ENCODE data around the gene CHST15. TPM values are rescaled to one million over a fixed set of nuclear protein-coding genes. Genes with fewer than 3 reads are reported as not detected.

The CHST15 gene
- total RNA-seq, 5 donors from 2014 or later (not counting 1 experiment from before 2014, with no cell fraction given), result 0.95 to 4.2 (median 1.3) TPM

DNA sequence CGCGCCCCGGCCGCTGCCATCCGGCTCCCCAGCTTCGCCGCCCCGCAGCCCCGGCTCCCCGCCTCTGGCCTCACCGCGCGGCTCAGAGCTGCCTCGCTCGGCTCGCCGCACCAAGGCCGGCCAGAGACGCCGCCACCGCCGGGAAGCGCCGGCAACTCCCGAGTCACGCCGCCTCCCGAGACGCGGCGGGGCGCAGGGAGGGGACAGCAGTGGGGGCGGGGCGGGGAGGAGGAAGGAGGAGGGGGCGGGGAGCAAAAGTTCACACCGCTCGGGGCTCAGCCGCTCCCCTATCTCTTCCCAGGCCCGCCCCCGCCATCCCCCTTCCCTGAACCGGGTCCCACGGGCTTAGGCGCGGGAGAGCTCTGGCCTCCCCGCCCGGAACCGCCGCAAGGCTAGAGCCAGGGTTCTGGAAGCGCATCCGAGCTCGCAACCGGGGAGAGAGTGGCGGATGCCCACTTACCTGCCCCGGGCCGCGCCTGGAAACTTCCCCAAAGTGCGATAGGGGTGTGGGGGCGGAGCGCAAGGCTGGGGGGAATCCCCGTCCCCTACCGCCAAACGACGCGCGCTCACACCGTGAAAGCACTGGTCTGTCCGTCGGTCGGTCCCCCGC lies 1.0 kb downstream of the CHST15 start:
- no peaks in the 10 kb centered on the region for H3K9me3 ChIP-seq
- peaks cover 0 to 8% (median 4%) of the 10 kb centered on the region in 3 donors for H3K4me1 Mint-ChIP-seq
- H3K36me3 Mint-ChIP-seq, result no peaks in the 10 kb centered on the region
- peak; percentile 10 to 83 (median 56) for ATAC-seq (replicated peaks in 1 of 4)
- POLR2A ChIA-PET, result no interaction called here
- H3K27me3 Mint-ChIP-seq, result peaks cover 21 to 58% of the 10 kb centered on the region in 2 donors
- H3K27ac ChIP-seq (ENCODE audit: low read length), result no peak overlapping the region
- H3K4me3 Mint-ChIP-seq, result peak overlapping the region; percentile 43 to 66 (median 65)
- H3K4me1 ChIP-seq (ENCODE audit: control insufficient read depth in 1 of 2, extremely low read depth in 1 of 2, insufficient read depth in 2 of 2, low read length in 2 of 2), result peaks cover 2 to 11% of the 10 kb centered on the region in 2 experiments
- no peaks in the 10 kb centered on the region for H3K36me3 ChIP-seq (ENCODE audit: control insufficient read depth in 2 of 2, extremely low read depth in 1 of 2, insufficient read depth in 1 of 2, low read length in 1 of 2)
- DNase-seq, result peak in 18 of 35 experiments; percentile 6 to 57 (median 20)
- CTCF ChIA-PET, result no interaction called here
- peaks cover 11 to 64% of the 10 kb centered on the region in 2 experiments for H3K27me3 ChIP-seq (replicated peaks in 1 of 2; ENCODE audit: control insufficient read depth in 2 of 2, extremely low read depth in 1 of 2, insufficient read depth in 2 of 2, low read length in 1 of 2)
- no peak overlapping the region for H3K27ac Mint-ChIP-seq
- no peaks in the 10 kb centered on the region for H3K9me3 Mint-ChIP-seq
- WGBS (ENCODE audit: insufficient coverage), result under 1% methylated on average over 38 of the region's 70 CpGs
- peak overlapping the region; percentile 5 to 75 for H3K4me3 ChIP-seq (ENCODE audit: control insufficient read depth in 1 of 2, extremely low read depth in 1 of 2, low read length in 1 of 2)

DNA sequence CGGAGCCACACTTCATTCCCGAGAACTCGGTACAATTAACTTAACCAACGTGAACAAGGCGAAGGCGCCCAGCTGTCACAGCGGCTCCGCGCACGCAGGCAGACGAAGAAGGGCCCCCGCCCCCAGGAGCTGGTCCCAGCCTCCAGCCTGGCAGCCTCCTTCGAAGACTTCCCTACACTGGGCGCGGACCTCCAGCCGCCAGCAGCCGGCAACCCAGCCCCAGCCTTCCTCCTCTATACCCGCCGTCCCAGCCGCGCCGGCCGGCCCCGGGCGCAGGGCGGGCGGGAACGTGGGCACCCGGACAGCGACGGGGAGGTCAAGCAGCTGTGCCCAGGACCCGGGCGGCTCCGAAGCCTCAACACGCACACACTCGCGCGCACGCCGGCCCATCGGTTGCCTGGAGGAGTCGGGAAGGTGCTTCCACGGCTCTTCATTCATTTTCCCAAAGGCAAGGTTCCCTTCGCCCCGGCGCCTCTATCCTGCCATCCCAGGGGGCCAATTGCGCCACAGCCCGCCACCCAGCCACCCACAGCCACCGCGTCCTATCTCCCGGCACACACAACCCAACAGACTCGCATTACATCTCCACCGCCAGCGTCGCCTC lies 1.6 kb downstream of the CHST15 start:
- H3K4me3 Mint-ChIP-seq, result peak overlapping the region; percentile 64 to 66 (median 65)
- ATAC-seq (replicated peaks in 1 of 4), result no peak
- H3K27me3 Mint-ChIP-seq, result peaks cover 19 to 58% of the 10 kb centered on the region in 2 donors

DNA sequence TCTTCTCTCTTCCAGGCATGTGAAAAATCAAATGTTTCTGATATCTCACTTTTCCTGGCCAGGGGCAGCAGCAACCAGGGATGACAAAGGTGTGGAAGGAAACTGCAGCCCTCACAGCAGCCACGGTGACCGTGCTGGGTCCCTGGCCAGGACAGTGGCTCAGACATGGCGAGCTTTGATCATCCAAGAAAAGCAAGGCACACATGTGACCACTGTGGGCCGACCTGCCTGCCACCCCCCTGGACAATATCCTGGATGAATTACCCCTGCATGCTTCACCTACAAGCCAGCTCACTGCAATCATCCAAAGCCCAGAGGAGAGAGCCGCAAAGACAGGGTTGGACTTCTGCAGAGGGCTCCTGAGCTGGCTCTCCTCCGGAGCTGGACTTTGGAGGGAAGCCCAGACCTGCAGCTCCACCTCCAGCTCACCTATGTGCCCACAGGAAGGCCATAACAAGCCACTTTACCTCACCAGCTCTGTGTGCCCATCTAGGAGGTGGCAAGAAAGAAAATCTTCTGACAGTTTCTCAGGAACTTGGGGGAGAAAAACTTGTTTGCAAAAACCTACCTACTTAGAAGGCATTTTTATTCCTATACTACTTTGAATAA lies 2.7 kb downstream of the CHST15 start:
- Mint-ChIP-seq H3K27me3 (peaks cover 13 to 52% of the 10 kb centered on the region in 2 donors), H3K36me3 (no peaks in the 10 kb centered on the region), H3K9me3 (no peaks in the 10 kb centered on the region), H3K27ac (no peak overlapping the region), H3K4me3 (peak overlapping the region in 1 of 3 donors; percentile 66), H3K4me1 (peaks cover 0 to 8% (median 4%) of the 10 kb centered on the region in 3 donors)
- no peak overlapping the region for H3K27ac ChIP-seq (ENCODE audit: low read length)
- peaks cover 2 to 11% of the 10 kb centered on the region in 2 experiments for H3K4me1 ChIP-seq (ENCODE audit: control insufficient read depth in 1 of 2, extremely low read depth in 1 of 2, insufficient read depth in 2 of 2, low read length in 2 of 2)
- H3K27me3 ChIP-seq (replicated peaks in 1 of 2; ENCODE audit: control insufficient read depth in 2 of 2, extremely low read depth in 1 of 2, insufficient read depth in 2 of 2, low read length in 1 of 2), result peaks cover 8 to 54% of the 10 kb centered on the region in 2 experiments
- no peak for DNase-seq
- ATAC-seq (replicated peaks in 1 of 4), result no peak
- ChIA-PET CTCF (no interaction called here), POLR2A (no interaction called here)
- WGBS (ENCODE audit: insufficient coverage), result 84% methylated on average over 5 of the region's 6 CpGs
- peak overlapping the region in 1 of 2 donors; percentile 6 for H3K4me3 ChIP-seq (ENCODE audit: control insufficient read depth in 1 of 2, extremely low read depth in 1 of 2, low read length in 1 of 2)
- H3K36me3 ChIP-seq (ENCODE audit: control insufficient read depth in 2 of 2, extremely low read depth in 1 of 2, insufficient read depth in 1 of 2, low read length in 1 of 2), result no peaks in the 10 kb centered on the region
- no peaks in the 10 kb centered on the region for H3K9me3 ChIP-seq

More for the DNA sequence above, 1.6 kb downstream of the CHST15 start:
- WGBS (ENCODE audit: insufficient coverage), result 10% methylated on average over 54 of the region's 55 CpGs
- ChIA-PET CTCF (no interaction called here), POLR2A (no interaction called here)
- H3K36me3 Mint-ChIP-seq, result no peaks in the 10 kb centered on the region
- H3K4me1 Mint-ChIP-seq, result peaks cover 0 to 8% (median 4%) of the 10 kb centered on the region in 3 donors
- no peaks in the 10 kb centered on the region for H3K9me3 ChIP-seq
- H3K9me3 Mint-ChIP-seq, result no peaks in the 10 kb centered on the region
- H3K4me3 ChIP-seq (ENCODE audit: control insufficient read depth in 1 of 2, extremely low read depth in 1 of 2, low read length in 1 of 2), result peak overlapping the region in 1 of 2 donors; percentile 61
- H3K27me3 ChIP-seq (replicated peaks in 1 of 2; ENCODE audit: control insufficient read depth in 2 of 2, extremely low read depth in 1 of 2, insufficient read depth in 2 of 2, low read length in 1 of 2), result peaks cover 10 to 62% of the 10 kb centered on the region in 2 experiments
- DNase-seq, result peak in 1 of 35 experiments; percentile 9
- no peaks in the 10 kb centered on the region for H3K36me3 ChIP-seq (ENCODE audit: control insufficient read depth in 2 of 2, extremely low read depth in 1 of 2, insufficient read depth in 1 of 2, low read length in 1 of 2)
- no peak overlapping the region for H3K27ac Mint-ChIP-seq
- no peak overlapping the region for H3K27ac ChIP-seq (ENCODE audit: low read length)
- H3K4me1 ChIP-seq (ENCODE audit: control insufficient read depth in 1 of 2, extremely low read depth in 1 of 2, insufficient read depth in 2 of 2, low read length in 2 of 2), result peaks cover 2 to 11% of the 10 kb centered on the region in 2 experiments

DNA sequence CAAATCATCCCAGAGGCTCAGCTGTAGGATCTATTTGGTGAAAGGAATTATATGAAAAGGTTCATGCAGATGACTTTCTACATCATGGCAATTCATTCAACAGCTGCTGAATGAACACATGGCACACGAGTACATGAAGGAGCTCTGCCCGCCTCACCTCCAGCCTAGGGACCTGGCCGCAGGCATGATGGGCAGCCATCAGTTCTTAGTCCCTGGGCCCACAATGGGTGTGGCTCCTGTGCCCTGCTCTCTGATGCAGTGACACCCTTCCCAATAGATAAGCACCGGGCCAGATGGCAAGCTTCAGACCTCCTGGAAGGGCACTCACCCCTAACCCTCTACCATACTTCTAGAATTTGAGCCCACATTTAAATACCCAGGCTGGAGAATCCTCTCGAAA lies 3.5 kb downstream of the CHST15 start:
- ATAC-seq (replicated peaks in 1 of 4), result no peak
- Mint-ChIP-seq H3K9me3 (no peaks in the 10 kb centered on the region), H3K27ac (peak overlapping the region in 1 of 2 donors; percentile 59), H3K27me3 (peaks cover 13 to 44% of the 10 kb centered on the region in 2 donors), H3K4me1 (peaks cover 0 to 8% (median 4%) of the 10 kb centered on the region in 3 donors), H3K4me3 (peak overlapping the region in 1 of 3 donors; percentile 16), H3K36me3 (no peaks in the 10 kb centered on the region)
- ChIA-PET CTCF (no interaction called here), POLR2A (no interaction called here)
- H3K4me1 ChIP-seq (ENCODE audit: control insufficient read depth in 1 of 2, extremely low read depth in 1 of 2, insufficient read depth in 2 of 2, low read length in 2 of 2), result peaks cover 2 to 11% of the 10 kb centered on the region in 2 experiments
- DNase-seq, result no peak
- H3K27me3 ChIP-seq (replicated peaks in 1 of 2; ENCODE audit: control insufficient read depth in 2 of 2, extremely low read depth in 1 of 2, insufficient read depth in 2 of 2, low read length in 1 of 2), result peaks cover 4 to 52% of the 10 kb centered on the region in 2 experiments
- no peaks in the 10 kb centered on the region for H3K9me3 ChIP-seq
- H3K4me3 ChIP-seq (ENCODE audit: control insufficient read depth in 1 of 2, extremely low read depth in 1 of 2, low read length in 1 of 2), result no peak overlapping the region
- no peaks in the 10 kb centered on the region for H3K36me3 ChIP-seq (ENCODE audit: control insufficient read depth in 2 of 2, extremely low read depth in 1 of 2, insufficient read depth in 1 of 2, low read length in 1 of 2)
- no peak overlapping the region for H3K27ac ChIP-seq (ENCODE audit: low read length)
- WGBS (ENCODE audit: insufficient coverage), result 78% methylated on average over 4 of the region's 5 CpGs

DNA sequence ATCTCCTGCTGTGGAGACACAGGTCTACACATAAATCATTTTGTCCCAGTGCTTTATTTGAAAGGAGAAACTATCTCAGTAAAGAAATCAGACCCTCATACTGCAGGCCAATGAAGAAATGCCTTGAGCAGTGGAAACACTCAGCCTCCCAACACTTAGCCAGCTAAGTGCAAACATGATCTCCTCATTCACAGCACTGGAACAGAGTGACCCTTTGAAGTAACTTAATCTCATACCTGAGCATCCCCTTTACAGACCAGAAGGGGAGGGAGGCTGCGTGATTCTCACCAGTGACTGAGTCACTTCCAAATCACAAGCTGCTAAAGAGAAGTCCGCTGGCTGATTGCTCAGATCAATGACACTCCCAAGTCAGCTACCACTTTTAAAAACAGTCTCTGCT lies 4.5 kb downstream of the CHST15 start:
- CTCF ChIA-PET, result no interaction called here
- WGBS (ENCODE audit: insufficient coverage), result 83% methylated on average over 2 of the region's 2 CpGs
- no peak overlapping the region for H3K4me3 Mint-ChIP-seq

DNA sequence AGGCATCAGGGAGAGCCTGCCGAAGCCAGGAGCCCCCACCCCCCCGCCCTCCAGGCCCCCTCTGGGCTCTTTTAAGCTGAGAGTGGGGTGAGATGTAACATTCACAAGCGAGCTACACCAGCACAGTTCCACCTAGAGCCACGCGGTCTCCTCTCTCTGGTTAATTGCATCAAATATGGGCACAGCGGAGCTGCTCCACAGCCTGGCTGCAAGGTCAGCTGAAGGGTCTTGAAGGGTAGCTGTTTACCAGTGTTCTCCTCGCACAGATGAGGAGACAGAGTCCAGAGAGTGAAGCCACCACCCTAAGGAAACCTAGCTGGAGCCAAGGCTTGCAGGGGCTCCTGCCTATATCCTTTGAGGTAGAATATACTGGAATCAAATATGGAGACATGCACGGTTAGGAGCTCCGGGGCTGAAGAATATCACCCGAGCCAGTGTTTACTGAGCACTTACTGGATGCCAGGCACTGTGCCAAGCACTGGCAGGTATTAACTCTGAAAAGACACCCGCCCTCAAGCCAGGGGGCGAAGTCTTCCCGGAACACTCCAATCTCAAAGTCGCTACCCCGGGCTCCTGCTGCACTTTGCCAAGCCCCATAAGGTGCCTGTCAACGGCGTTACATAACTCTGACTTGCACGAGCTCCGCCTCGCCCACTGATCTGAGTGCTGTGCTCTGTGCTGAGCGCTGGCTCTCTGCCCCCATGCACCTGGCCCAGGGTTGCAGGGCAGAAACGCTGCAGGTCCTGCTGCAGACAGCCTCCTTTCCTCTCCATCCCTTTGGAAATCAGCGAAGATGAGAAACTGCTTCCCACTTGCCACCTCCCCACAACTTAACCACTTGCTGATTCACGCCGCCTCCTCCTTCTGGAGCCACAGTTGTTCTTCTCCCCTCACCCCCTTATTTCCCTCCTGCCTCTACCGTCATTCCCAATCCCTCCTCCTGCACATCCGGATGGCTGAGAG lies 5.4 kb downstream of the CHST15 start:
- H3K27me3 Mint-ChIP-seq, result peaks cover 9 to 32% of the 10 kb centered on the region in 2 donors
- peaks cover 3 to 37% of the 10 kb centered on the region in 2 experiments for H3K27me3 ChIP-seq (replicated peaks in 1 of 2; ENCODE audit: control insufficient read depth in 2 of 2, extremely low read depth in 1 of 2, insufficient read depth in 2 of 2, low read length in 1 of 2)
- H3K4me1 ChIP-seq (ENCODE audit: control insufficient read depth in 1 of 2, extremely low read depth in 1 of 2, insufficient read depth in 2 of 2, low read length in 2 of 2), result peaks cover 2 to 11% of the 10 kb centered on the region in 2 experiments
- ChIA-PET POLR2A (no interaction called here), CTCF (no interaction called here)
- peaks cover 0 to 4% (median 1%) of the 10 kb centered on the region in 3 donors for H3K4me1 Mint-ChIP-seq
- 80% methylated on average over 21 of the region's 27 CpGs for WGBS (ENCODE audit: insufficient coverage)
- H3K9me3 ChIP-seq, result no peaks in the 10 kb centered on the region
- no peak overlapping the region for H3K4me3 ChIP-seq (ENCODE audit: control insufficient read depth in 1 of 2, extremely low read depth in 1 of 2, low read length in 1 of 2)
- DNase-seq, result no peak
- H3K36me3 Mint-ChIP-seq, result no peaks in the 10 kb centered on the region
- H3K9me3 Mint-ChIP-seq, result no peaks in the 10 kb centered on the region
- no peaks in the 10 kb centered on the region for H3K36me3 ChIP-seq (ENCODE audit: control insufficient read depth in 2 of 2, extremely low read depth in 1 of 2, insufficient read depth in 1 of 2, low read length in 1 of 2)
- no peak overlapping the region for H3K4me3 Mint-ChIP-seq
- no peak overlapping the region for H3K27ac ChIP-seq (ENCODE audit: low read length)
- ATAC-seq (replicated peaks in 1 of 4), result no peak
- H3K27ac Mint-ChIP-seq, result no peak overlapping the region

More for the DNA sequence above, 4.5 kb downstream of the CHST15 start:
- no peaks in the 10 kb centered on the region for H3K9me3 Mint-ChIP-seq
- Histone ChIP-seq H3K9me3 (no peaks in the 10 kb centered on the region), H3K4me1 (ENCODE audit: control insufficient read depth in 1 of 2, extremely low read depth in 1 of 2, insufficient read depth in 2 of 2, low read length in 2 of 2) (peaks cover 2 to 11% of the 10 kb centered on the region in 2 experiments), H3K27ac (ENCODE audit: low read length) (no peak overlapping the region), H3K27me3 (replicated peaks in 1 of 2; ENCODE audit: control insufficient read depth in 2 of 2, extremely low read depth in 1 of 2, insufficient read depth in 2 of 2, low read length in 1 of 2) (peaks cover 3 to 45% of the 10 kb centered on the region in 2 experiments), H3K4me3 (ENCODE audit: control insufficient read depth in 1 of 2, extremely low read depth in 1 of 2, low read length in 1 of 2) (no peak overlapping the region), H3K36me3 (ENCODE audit: control insufficient read depth in 2 of 2, extremely low read depth in 1 of 2, insufficient read depth in 1 of 2, low read length in 1 of 2) (no peaks in the 10 kb centered on the region)
- DNase-seq (no peak), ATAC-seq (replicated peaks in 1 of 4) (no peak)
- POLR2A ChIA-PET, result no interaction called here
- no peaks in the 10 kb centered on the region for H3K36me3 Mint-ChIP-seq
- peaks cover 9 to 36% of the 10 kb centered on the region in 2 donors for H3K27me3 Mint-ChIP-seq
- H3K4me1 Mint-ChIP-seq, result peaks cover 0 to 4% (median 1%) of the 10 kb centered on the region in 3 donors
- no peak overlapping the region for H3K27ac Mint-ChIP-seq
